HG02943 (cell line): Measurements from ENCODE around the gene ACTL10.

ENCODE experiments used
- ATAC-seq: cut with Tn5 transposase; IDR thresholded peaks from one replicate; pipeline ENCODE4 v1.9.1; 2021; ENCODE audit warnings: mild to moderate bottlenecking, low read depth, moderate library complexity; ENCODE audit not compliant: unreplicated experiment

ACTL10 gene

DNA sequence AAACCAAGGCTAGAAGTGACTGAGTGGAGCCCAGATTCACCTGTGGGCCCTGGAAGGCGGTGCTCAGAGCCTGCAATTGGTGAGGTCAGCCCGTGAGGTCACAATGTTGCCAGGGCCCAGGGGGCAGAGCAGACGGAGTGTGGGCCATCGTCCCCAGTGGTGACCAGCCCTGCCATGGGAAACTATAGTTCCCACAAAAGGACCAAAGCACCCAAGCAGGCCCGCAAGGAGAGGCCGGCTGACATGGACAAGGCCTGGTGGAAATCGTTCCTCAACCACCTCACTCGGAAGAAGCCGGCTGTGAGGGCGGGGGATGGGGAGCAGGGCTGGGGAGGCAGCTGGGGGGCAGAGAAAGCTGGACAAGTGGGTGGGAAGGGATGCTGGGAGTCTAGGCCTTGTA lies 4.6 kb upstream of the ACTL10 start, which contains the start of gene C20orf144:
TSS of gene C20orf144 (plus strand) at position 156 of the 400 bp plus-strand sequence. CDS start at position 175, 19 bp downstream.
- ATAC-seq = no peak

DNA sequence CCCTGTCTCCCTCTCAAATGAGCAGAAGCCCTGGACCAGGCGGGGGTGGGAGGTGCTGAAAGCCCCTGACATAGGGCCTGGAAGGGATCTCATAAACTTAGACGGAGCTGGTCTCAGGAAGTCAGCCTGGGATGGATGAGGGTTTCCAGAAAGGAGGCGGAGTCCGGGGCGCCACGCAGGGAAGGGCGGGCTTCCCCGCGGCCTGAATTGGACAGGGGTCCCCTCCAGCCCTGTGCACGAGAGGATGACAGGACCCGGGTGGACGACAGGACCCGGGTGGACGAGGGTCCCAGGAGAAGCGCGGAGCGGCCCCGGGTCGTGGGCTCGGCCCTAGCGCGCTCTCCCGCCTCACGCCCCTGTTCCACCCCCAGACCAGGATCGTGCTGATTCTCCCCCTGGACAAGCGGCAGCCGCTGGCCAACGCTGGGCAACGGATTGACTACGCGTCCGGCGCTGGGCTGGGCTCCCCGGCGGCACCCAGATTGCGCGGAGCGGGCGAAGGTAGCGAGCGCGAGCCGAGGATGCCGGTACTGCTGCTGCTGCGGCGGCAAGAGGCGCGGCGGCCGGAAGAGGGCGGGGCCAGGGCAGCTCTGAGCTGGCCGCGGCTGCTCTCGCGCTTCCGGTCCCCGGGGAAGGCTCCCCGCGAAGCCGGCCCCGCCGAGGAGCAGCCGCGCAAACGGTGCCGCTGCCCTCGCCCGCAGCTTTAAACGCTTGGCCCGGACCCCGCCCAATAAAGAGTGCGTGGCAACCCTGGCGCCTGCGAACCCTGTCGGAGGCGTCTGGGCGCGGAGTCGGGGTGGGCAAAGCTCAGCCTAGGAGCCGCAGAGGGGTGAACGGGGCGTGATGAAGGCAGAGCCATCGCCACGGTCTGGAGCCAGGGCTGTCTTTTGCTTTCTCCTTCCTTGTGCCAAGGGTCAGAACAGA lies 3.3 kb upstream of the ACTL10 start:
- no peak for ATAC-seq

DNA sequence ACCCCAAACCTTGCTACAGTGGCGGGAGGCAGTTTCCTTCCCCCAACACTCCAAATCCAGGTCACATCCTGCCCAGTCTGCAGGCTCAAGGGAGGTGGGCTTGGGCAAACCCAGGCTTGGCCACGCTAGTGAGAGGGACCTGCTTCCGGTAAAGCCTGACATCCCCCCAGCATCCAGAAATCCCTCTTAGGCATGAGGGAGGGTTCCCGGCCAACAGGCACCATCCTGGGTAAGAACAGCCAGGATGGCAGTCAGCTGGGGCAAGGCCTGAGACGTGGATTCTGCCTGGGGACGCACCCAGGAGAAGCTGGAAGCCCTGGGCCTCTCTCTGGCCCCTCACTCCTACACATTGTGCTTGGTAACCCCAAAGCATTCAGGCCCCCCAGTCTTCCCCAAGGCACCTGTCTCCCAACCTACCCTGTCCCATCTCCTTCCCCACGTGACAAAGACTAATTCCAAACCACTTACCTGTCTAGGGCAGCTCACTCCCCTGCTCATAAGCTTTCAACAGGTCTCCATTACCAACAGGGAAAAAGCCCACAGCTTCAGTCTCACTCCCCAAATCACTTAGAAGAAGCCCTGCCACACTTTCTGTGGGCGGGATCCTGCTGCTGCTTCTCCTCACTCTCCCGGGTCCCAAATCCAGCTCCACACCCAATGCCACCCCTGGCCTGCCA lies 2.5 kb upstream of the ACTL10 start:
- ATAC-seq = no peak

DNA sequence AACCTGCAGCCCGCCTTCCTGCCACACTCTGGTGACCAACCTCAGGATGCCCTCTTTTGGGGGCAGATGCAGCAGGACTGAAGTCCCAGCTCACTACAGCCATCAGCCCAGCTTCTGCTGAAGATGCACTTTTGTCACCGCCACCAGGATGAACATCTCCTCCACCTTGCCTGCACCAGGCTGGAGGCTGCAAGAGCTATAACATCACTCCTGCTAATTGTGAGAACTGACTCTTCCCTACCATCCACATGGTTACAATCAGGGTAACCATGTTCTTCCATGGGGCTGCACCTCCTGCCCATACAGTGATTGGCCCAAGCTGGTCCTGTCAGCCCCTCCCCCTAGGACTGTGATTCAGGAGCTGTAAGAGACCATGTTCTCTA lies 2.0 kb upstream of the ACTL10 start:
- no peak for ATAC-seq

DNA sequence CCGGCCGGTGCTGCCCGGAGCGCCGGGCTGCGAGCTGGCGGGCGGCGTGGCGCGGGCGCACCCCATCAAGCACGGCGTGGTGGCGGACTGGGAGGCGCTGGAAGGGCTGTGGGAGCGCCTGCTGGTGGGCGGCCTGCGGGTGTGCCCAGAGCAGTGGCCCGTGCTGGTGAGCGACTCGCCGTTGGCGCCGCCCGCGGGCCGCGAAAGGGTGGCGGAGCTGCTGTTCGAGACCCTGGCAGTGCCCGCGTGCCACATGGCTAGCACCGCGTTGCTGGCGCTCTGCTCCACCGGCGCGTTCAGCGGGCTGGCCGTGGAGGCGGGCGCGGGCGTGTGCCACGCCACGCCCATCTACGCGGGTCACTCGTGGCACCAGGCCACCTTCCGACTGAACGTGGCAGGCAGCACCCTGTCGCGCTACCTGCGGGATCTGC lies 517 bp downstream of the ACTL10 start:
- peak; percentile 19 for ATAC-seq

DNA sequence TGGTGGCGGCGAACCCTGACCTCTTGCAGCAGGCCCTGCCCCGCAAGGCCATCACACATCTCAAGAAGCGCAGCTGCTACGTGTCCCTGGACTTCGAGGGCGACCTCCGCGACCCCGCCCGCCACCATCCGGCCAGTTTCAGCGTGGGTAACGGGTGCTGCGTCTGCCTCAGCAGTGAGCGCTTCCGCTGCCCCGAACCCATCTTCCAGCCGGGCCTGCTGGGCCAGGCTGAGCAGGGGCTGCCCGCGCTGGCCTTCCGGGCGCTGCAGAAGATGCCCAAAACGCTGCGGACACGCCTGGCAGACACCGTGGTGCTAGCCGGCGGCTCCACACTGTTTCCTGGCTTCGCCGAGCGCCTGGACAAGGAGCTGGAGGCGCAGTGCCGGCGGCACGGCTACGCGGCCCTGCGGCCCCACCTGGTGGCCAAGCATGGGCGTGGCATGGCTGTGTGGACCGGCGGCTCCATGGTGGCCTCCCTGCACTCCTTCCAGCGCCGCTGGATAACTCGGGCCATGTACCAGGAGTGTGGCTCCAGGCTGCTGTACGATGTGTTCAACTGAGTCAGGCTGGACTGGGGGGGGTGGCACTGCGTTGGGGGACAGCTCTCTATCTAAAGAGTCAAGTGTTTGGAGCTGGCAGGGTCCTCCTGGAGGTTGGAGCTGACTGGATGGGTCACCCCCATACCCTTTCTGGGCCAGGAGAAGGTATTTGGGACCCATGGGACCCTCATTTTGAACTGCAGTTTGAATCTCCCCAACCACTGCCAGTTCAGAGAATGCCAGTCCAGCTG lies 1.1 kb downstream of the ACTL10 start:
- peak; percentile 46 for ATAC-seq

DNA sequence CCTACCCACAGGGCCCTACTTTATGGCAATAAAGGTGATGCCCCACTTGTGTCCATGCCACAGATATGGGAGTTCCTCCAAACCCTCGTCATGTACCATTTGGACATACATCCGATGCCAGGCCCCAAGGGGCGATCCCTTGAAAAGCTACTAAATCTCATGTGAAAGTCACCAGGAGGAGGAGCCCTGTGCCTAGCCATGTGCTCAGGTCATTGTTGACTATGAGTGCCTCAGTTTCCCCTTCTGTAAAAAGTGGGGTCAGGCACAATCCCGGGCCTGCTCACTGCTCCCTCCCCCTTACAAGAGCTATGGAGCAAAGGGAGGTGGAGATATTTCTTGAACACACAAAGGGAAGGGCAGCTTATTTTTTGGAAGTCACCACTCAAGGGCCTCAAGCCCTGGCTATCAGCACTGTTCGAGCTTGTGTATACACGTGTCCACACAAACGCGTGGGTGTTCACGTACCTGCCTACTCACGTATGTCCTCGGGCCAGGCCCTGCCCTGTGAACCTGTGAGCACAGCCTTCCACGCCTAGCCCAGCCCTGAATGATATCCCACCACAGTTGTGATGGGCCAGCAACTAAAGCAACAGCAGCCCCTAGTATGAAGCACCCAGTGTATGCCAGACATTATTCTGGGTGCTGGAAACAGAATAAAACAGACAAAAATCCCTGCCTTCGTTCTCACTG lies 1.9 kb downstream of the ACTL10 start:
- ATAC-seq = no peak

DNA sequence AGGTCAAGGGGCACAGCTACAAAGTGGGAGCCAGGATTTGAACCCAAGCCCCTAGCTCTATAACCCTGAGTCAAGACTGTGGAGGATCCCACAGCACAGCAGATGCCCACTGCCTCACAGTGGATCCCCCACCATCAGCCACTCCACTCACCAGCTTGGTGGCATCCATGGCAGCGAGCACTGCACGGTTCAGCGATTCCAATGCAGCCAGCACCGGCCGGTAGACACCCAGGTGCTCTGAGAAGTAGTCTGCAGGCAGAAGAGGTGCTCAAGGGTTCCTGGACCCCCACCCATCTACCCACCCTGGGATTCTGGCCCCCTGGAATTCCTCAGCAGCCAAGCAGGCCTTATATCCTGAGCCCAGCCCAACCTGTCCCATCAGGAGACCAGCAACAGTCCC lies 2.5 kb downstream of the ACTL10 start:
- ATAC-seq = no peak

DNA sequence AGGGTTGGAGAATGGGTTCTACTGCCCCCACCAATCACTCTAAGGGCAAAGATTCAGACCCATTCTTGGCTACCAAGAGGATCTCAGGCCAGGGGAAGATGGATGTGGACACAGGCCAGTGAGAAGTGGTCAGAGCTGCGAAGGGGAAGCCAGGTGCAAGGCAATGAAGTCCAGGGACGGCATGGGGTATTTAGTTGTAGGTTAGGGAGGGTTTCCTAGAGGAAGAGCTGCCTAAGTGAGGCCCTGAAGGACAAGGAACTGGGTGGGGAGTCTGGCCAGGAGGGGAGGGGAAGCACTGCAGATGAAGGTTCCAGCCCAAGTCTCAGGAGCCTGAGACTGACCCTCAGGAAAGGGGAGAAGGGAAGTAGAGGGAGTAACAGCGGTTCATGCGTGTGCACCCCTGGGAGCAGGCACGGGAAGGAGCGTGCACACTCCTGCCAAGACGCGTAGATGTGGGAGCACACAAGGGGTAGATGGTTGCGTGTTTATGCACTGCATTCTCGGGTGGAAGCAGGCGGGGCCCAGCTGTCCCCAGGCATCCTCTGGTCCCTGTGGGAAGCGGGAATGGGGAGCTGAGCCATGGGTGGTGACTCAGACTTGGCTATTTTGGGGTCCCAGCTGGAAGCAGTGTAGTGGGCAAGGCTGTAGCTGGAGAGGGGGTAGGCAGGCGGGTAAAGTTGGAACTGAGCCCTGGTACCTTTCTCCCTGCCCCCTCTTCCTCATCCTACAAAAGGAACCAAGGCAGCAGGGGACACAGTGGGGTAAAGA lies 3.3 kb downstream of the ACTL10 start:
- ATAC-seq = no peak

DNA sequence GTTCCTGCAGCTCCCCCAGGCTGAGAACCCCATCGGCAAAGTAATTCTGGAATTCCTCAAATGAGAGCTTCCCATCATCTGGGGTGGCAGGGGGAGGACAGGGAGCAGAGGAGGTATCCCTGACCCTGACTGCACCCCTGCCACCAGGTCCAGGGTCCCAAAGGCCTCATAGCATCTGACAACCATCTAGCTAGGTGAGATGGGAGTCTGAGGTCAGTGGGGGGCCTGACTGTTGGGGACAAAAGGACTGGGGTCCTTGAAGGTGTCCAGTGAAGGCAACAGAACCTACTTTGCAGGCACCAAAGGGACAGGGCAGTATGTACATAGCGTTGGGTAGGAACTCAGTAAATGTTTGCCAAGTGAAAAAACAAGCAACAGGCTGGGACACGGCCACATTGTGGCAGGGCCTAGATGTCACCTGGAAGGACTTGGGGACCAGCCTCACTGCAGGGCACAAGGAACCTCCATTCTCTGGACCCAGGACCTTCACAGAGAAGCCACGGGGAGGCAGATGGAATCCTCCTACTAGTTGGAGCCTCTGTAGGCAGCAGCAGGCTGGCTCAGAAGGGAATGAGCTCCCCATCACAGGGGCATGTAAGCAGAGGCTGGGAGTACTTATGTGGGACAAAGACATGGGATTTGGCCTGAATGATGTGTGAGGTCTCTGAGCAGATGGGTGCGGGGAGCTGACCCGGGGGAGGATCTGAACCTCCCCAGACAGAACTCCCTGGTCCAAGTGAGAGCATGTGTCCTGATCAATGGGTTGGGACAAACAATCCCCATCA lies 4.2 kb downstream of the ACTL10 start:
- no peak for ATAC-seq

DNA sequence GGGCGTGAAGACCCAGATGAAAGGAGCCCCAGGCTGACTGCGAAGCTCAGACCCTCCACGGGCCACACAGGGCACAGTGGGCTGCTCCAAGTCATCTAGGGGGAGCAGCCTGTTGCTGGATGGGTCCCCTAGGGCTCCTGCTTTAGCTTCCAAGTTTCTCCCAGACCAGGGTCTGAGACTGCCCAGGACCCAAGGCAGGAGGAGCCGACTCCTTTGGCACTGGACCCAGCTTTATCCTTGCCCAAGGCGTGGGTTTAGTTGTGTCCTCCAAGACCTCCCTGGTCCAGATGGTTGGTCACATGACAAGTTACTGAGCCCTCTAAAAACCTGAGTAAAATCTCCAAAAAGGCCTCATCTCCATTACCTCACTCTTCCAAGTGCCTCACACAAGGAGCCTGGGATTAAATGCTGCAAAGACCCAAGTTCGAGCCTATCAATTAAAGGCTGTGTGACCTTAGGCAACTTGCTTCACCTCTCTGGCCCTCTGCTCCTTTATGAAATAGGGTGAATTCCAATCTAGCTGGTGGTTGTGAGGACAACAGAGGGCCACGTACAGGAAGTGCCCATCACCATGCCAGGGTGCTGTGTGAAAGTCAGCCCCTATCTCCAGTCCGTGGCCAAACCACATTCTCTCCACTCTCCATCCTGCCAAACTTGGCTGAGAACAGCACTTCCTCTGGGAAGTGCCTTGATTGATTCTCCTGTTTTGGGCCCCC lies 5.0 kb downstream of the ACTL10 start:
- ATAC-seq = no peak

DNA sequence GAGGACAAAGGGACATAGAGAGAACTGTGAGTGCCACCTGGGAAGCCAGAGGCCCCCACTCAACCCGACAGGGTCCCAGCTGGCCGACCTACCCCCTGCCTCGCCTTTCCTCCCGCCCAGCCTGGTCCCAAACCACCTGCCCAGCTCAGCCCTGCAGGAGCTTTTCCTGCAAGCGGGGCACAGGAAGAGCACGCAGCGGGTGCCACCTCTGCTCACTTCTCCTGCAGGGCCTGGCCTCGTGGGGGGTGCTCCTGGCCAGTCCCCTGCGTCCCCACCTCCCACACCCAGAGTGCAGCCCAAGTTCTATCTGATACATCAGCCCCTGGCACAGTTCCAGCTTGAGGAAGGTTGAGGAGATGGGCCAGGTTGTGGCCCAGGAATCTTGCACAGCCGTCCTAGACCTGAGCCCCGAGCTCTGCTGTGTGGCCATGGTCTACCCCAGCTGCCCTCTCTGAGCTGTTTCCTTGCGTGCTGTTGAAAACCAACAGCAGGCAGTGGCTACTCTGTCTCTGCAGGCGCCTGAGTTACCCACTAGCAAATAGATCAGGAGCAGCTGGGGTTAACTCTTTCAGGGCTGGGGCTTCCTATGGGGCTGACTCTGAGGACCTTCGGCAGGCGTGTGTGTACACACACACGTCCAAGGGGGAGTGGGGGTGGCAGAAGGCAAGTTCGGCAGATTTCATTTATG lies 5.8 kb downstream of the ACTL10 start:
- no peak for ATAC-seq

DNA sequence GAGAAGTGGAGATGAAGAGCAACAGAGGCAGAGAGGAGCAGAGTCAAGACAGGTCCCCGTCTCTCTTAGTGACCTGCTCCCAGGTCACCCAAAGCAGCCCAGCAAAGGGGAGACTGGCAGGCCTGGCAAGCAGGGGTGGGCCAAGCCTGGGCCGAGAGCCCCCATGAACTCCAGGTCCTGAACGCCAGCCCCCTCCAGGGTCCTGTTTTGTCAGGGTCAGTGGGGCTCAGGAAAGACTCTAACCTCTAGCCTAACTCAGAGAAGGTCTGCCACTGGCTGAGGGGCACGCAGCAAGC lies 6.3 kb downstream of the ACTL10 start:
- ATAC-seq = no peak

DNA sequence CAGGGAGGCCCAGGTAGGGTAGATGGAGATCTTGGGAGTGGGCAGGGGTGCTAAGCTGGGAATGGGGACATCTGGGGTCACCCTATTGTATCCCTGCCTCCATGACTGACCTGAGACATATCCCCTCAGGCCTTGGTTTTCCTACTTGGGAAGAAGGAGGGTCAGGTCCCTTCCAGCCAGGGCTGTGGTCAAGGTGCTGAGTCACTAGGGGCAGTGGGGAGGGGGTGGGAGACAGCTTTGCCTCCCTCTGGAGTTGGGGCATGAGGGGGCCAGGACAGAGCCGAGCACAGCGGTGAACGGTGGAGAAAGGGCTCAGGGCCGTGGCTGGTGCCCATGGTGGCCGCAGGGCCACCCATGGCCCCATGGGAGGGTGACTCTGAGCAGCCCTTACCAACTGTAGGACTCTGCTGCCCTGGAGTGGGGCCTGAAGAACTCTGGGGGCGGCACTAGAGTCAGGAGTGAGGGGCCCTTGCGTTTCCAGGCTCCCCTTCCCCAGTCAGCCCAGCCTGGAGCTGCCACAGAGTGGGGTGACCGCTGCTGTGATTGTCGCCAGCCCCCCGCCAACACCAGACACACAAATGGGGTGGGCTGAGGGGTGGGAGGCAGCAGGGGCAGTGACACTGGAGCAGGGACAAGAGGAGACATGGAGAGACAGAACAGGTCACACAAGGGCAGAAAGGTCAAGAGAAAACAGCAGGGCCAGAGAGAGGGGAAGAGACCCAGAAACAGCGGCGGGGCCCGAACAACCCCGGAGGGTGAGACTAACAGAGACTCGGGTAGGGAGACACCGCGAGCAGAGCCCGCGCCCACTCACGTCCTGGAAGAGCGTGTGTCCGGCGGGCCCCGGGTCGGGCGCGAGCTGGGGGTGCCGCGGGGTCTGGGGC lies 6.9 kb downstream of the ACTL10 start:
- ATAC-seq = no peak

DNA sequence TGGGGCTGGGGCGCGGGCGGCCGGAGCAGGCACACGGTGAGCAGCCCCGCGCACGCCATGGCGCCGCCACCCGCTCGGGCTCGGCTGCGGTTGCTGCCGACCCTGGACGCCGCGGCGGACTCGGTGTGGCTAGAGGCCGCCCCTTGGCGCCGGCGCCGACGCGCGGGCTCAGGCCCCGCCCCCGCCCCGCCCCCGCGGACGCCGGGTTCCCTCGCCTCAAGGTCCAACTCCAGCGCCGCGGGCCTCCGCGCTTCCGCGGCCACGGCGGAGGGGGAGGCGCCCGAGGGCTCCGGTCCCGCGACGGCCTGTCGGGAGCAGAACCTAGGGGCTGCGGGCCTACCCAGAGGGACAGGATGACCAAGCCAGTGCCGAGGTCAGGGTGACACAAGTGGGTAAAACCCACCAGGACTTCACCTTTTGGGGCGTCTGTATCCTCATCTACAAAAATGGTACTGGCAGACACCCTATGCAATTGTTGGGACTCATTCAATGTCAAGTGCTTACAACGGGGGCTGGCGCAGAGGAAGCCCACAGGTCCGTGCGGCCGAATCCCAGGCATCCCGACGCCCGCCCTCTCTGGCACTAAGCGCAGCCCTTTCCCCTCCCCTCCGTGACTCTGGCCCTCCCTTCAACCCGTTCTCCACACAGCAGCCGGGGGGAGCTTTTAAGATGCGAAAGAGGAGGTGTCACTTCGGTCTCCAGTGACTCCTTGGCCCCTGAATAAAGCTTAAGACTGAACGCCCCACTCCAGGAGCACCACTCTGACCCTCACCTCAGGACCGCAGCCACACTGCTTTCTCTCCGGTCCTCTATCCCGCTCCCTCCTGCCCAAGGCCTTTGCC lies 7.8 kb downstream of the ACTL10 start, which contains the start of gene NECAB3:
TSS of gene NECAB3 (minus strand) at position 135 of the 842 bp plus-strand sequence. CDS start at position 59, 76 bp downstream.
- ATAC-seq = no peak
